HepG2 (cell line): ENCODE results near the gene SOX12. TPM values are rescaled to one million over a fixed set of nuclear protein-coding genes. Genes with fewer than 3 reads are reported as not detected.

Experiments used
- ATAC-seq: fragments of 200-7000 bp; cut with Tn5 transposase; 3 replicates; pipeline ENCODE4 v1.9.1; 2020; ENCODE audit warnings: mild to moderate bottlenecking, moderate library complexity
- BruUV-seq: library from RNA; stranded (reverse); fragments of 400-500 nt; replicated peaks from 2 replicates; lab custom pipeline; 2021; lab: Mats Ljungman, UMichigan
- CTCF ChIA-PET: fragments of 300-600 bp; formaldehyde crosslinking; extraction: SDS; loops from one replicate; lab custom pipeline; 2021; ENCODE audit warnings: low total read pairs, inconsistent platforms, low intra/inter-chr PET ratio; lab: Yijun Ruan, JAX
- POLR2A ChIA-PET: fragments of 350-600 bp; sonication (Branson Sonifier 250); formaldehyde crosslinking; loops from one replicate; lab custom pipeline; 2020; ENCODE audit warnings: antibody characterized with exemption, inconsistent platforms; lab: Yijun Ruan, JAX
- DNase-seq: peaks from one replicate; pipeline ENCODE4 v3.0.0-alpha.2; 2015; ENCODE audit warnings: low spot score
- FAIRE-seq: peaks from 3 replicates; lab custom pipeline; 2011; peaks lifted over from hg19 to GRCh38; lab: Jason Lieb, UNC
- H2AFZ ChIP-seq: one replicate; pipeline ENCODE4 v1.6.1; 2011; ENCODE audit warnings: low read length, inconsistent platforms
- H3K27ac ChIP-seq: fragments of 300-600 bp; 3 replicates; pipeline ENCODE4 v1.8.0; 2011; ENCODE audit warnings: mixed run types, mild to moderate bottlenecking, mixed read lengths, low read length, inconsistent platforms; ENCODE audit not compliant: insufficient read depth; ENCODE audit errors: extremely low read length
- H3K27me3 ChIP-seq, 2 experiments: fragments of 200-600 bp in 1 of 2; 2 replicates in 1 of 2; 3 replicates in 1 of 2; pipeline versions ENCODE4 v1.6.0 to v1.8.0; 2011; ENCODE audit warnings: low read length in 2 of 2, mild to moderate bottlenecking in 2 of 2, moderate library complexity in 2 of 2, inconsistent platforms in 1 of 2; ENCODE audit not compliant: insufficient read depth in 2 of 2, control insufficient read depth in 1 of 2
- H3K36me3 ChIP-seq, 2 experiments: fragments of 200-600 bp in 1 of 2; replicated peaks in 1 of 2; 2 replicates in 1 of 2; 3 replicates in 1 of 2; pipeline versions ENCODE4 v1.5.1 to v1.8.0; 2011; ENCODE audit warnings: low read length in 2 of 2, inconsistent platforms in 1 of 2; ENCODE audit not compliant: insufficient read depth in 2 of 2, control insufficient read depth in 1 of 2
- H3K4me1 ChIP-seq: 2 replicates; pipeline ENCODE4 v1.5.1; 2012; ENCODE audit warnings: low read length, inconsistent platforms; ENCODE audit not compliant: insufficient read depth
- H3K4me2 ChIP-seq: 2 replicates; pipeline ENCODE4 v1.6.0; 2011; ENCODE audit warnings: low read depth, low read length, inconsistent platforms
- H3K4me3 ChIP-seq, 3 experiments: fragments of 200-600 bp in 1 of 3; sonication (generic), shearing (Covaris generic) in 1 of 3; replicated peaks in 1 of 3; 2 replicates each; pipeline ENCODE4 v1.5.1; 2011 to 2016; ENCODE audit warnings: low read length in 3 of 3, inconsistent platforms in 2 of 3, low read depth in 2 of 3, mild to moderate bottlenecking in 2 of 3, control low read depth in 1 of 3, mixed read lengths in 1 of 3; ENCODE audit not compliant: insufficient read depth in 1 of 3
- H3K79me2 ChIP-seq: one replicate; pipeline ENCODE4 v1.6.1; 2011; ENCODE audit warnings: low read length, inconsistent platforms; ENCODE audit not compliant: insufficient read depth
- H3K9ac ChIP-seq: 2 replicates; pipeline ENCODE4 v1.6.0; 2011; ENCODE audit warnings: mild to moderate bottlenecking, low read depth, low read length, inconsistent platforms; ENCODE audit not compliant: insufficient read depth
- H3K9me3 ChIP-seq: 2 replicates; pipeline ENCODE4 v1.5.1; 2012; ENCODE audit warnings: mild to moderate bottlenecking, low read length
- H4K20me1 ChIP-seq: 2 replicates; pipeline ENCODE4 v1.6.0; 2011; ENCODE audit warnings: inconsistent platforms, mild to moderate bottlenecking, low read length, moderate library complexity; ENCODE audit not compliant: insufficient read depth
- BORCS8-MEF2B ChIP-seq: sonication (generic); formaldehyde crosslinking; IDR thresholded peaks from 2 replicates; pipeline ENCODE4 v1.8.0; 2022; ENCODE audit warnings: mild to moderate bottlenecking, missing genetic modification reagents
- ELF3 ChIP-seq: IDR thresholded peaks from 2 replicates; pipeline ENCODE4 v1.6.1; 2016; ENCODE audit warnings: missing genetic modification reagents, missing compliant biosample characterization
- NR1H2 ChIP-seq: sonication (generic); formaldehyde crosslinking; IDR thresholded peaks from 2 replicates; pipeline ENCODE4 v1.8.1; 2022; ENCODE audit warnings: low read depth, missing genetic modification reagents, borderline replicate concordance
- POLR2G ChIP-seq: fragments of 200-400 bp; formaldehyde crosslinking; IDR thresholded peaks from 2 replicates; pipeline ENCODE4 v1.6.1; 2018; ENCODE audit warnings: mild to moderate bottlenecking, low read depth, low read length, moderate library complexity
- RAD51 ChIP-seq: fragments of 450-650 bp; IDR thresholded peaks from 2 replicates; pipeline ENCODE4 v1.6.1; 2016; ENCODE audit warnings: borderline replicate concordance
- TP53 ChIP-seq: sonication (generic); formaldehyde crosslinking; conservative IDR thresholded peaks from 2 replicates; pipeline ENCODE4 v1.4.0; 2020; ENCODE audit warnings: missing genetic modification reagents
- ZNF678 ChIP-seq: sonication (generic); formaldehyde crosslinking; IDR thresholded peaks from 2 replicates; pipeline ENCODE4 v1.4.0; 2020; ENCODE audit warnings: mild to moderate bottlenecking, missing genetic modification reagents
- ZNF737 ChIP-seq: sonication (generic); formaldehyde crosslinking; IDR thresholded peaks from 2 replicates; pipeline ENCODE4 v1.5.0; 2020; ENCODE audit warnings: missing genetic modification reagents, mild to moderate bottlenecking, borderline replicate concordance
- ZNF891 ChIP-seq: sonication (generic); formaldehyde crosslinking; IDR thresholded peaks from 2 replicates; pipeline ENCODE4 v1.5.0; 2020; ENCODE audit warnings: mild to moderate bottlenecking, missing genetic modification reagents
- ZSCAN29 ChIP-seq: sonication (generic); formaldehyde crosslinking; conservative IDR thresholded peaks from 2 replicates; pipeline ENCODE4 v1.4.0; 2020; ENCODE audit warnings: mild to moderate bottlenecking, missing genetic modification reagents
- WGBS: methylation state at CpG from one replicate; pipeline ENCODE4 v1.1.6; 2017; ENCODE audit warnings: low lambda C conversion rate; 5-methylcytosine and 5-hydroxymethylcytosine counted together
- in situ Hi-C: cut with HindIII; loops from 2 replicates; pipeline ENCODE4 v1.10.0; 2017; ENCODE audit warnings: low pct_unique_long_range_greater_than_20kb; ENCODE audit not compliant: extremely low pct_ligation_motif_present
- intact Hi-C: fragments of 100-400 bp; cut with micrococcal nuclease; formaldehyde crosslinking; loops from one replicate; pipeline ENCODE4 v1.10.0; 2022; ENCODE audit not compliant: unreplicated experiment
- polyA plus RNA-seq, 8 experiments: library from polyadenylated mRNA; depleted of rRNA in 3 of 8; stranded (reverse) in 7 of 8; unstranded in 1 of 8; fragments of >200 nt; fragmentation: Illumina TruSeq in 4 of 8; extraction: Trizol in 4 of 8; gene quantifications; 2 replicates each; pipeline versions ENCODE4 v1.2.1 to v1.2.3, GENCODE V29; 2011 to 2016; ENCODE audit warnings: low read depth in 4 of 8, missing spikeins in 1 of 8, mixed read lengths in 1 of 8; ENCODE audit not compliant: insufficient read depth in 1 of 8
- total RNA-seq, 5 experiments: library from RNA; depleted of rRNA; stranded (reverse); fragments of >200 nt; fragmentation: Illumina TruSeq; extraction: Trizol; gene quantifications; 2 replicates each; pipeline ENCODE4 v1.2.3, GENCODE V29; 2016; ENCODE audit warnings: low read depth in 1 of 5
- TF ChIP-seq, protein P1 (sequence below): sonication (generic); formaldehyde crosslinking; IDR thresholded peaks from 2 replicates; pipeline ENCODE4 v1.4.0; 2020; ENCODE audit warnings: missing genetic modification reagents

Gene SOX12
- total and polyA plus RNA-seq, 2 of the 13 experiments (the other 11 are each of a cell fraction or from before 2014, with no cell fraction given): 10.0 to 18.7 TPM

GRCh38 chr20:290084-290831 lies 35.1 kb upstream of the SOX12 start, which contains the start of gene C20orf96 (continued):
- peak; percentile 77 for TF ChIP-seq POLR2G
- no peak for TF ChIP-seq ZNF891 (CRISPR knock-in tag)
- peak; percentile 48; the same call in 1 of the 2 replicates for TF ChIP-seq ZNF678 (CRISPR knock-in tag)
- TF ChIP-seq TP53: no peak
- TF ChIP-seq RAD51: no peak
- TF ChIP-seq, protein P1, sequence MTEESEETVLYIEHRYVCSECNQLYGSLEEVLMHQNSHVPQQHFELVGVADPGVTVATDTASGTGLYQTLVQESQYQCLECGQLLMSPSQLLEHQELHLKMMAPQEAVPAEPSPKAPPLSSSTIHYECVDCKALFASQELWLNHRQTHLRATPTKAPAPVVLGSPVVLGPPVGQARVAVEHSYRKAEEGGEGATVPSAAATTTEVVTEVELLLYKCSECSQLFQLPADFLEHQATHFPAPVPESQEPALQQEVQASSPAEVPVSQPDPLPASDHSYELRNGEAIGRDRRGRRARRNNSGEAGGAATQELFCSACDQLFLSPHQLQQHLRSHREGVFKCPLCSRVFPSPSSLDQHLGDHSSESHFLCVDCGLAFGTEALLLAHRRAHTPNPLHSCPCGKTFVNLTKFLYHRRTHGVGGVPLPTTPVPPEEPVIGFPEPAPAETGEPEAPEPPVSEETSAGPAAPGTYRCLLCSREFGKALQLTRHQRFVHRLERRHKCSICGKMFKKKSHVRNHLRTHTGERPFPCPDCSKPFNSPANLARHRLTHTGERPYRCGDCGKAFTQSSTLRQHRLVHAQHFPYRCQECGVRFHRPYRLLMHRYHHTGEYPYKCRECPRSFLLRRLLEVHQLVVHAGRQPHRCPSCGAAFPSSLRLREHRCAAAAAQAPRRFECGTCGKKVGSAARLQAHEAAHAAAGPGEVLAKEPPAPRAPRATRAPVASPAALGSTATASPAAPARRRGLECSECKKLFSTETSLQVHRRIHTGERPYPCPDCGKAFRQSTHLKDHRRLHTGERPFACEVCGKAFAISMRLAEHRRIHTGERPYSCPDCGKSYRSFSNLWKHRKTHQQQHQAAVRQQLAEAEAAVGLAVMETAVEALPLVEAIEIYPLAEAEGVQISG (CRISPR knock-in tag): peak; percentile 30
- no peak for TF ChIP-seq NR1H2 (CRISPR knock-in tag)
- TF ChIP-seq, all 625 proteins: peak for 227

GRCh38 chr20:294602-295001 lies 30.8 kb upstream of the SOX12 start:
- Histone ChIP-seq H2AFZ (no peak overlapping the region), H3K27me3 (peaks cover 2 to 31% of the 10 kb centered on the region in 2 experiments; a peak in 4 of 5 replicates), H3K4me1 (peaks cover 38% of the 10 kb centered on the region), H3K9ac (no peak overlapping the region), H3K9me3 (no peaks in the 10 kb centered on the region), H3K27ac (no peak overlapping the region), H3K4me2 (no peak overlapping the region), H3K36me3 (no peaks in the 10 kb centered on the region), H3K4me3 (no peak overlapping the region)
- POLR2A ChIA-PET: no interaction called here
- no TSS peak for BruUV-seq
- TF ChIP-seq ZSCAN29 (CRISPR knock-in tag) (no peak), ELF3 (CRISPR knock-in tag) (no peak), BORCS8-MEF2B (CRISPR knock-in tag) (no peak), ZNF737 (CRISPR knock-in tag) (0 out of 2 replicates have a peak, but pooled peaks have one; percentile 56)
- TF ChIP-seq, all 625 proteins: peak for 1
- DNase-seq (no peak), ATAC-seq (no peak), FAIRE-seq (no peak)
- Histone ChIP-seq H3K79me2 (peaks cover 30% of the 10 kb centered on the region), H4K20me1 (peaks cover 11% of the 10 kb centered on the region)
- intact Hi-C loops: no loop called here
- in situ Hi-C loops: no loop called here
- WGBS: 38% methylated on average over 5 of the region's 5 CpGs
- CTCF ChIA-PET: no interaction called here
